K562 (cell line): ENCODE results near the gene KCNH2. TPM values are rescaled to one million over a fixed set of nuclear protein-coding genes. Genes with fewer than 3 reads are reported as not detected.
A peak's percentile ranks its signal among the peaks of the same experiment; 100 is the strongest.

Source experiments
- ARHGAP35 ChIP-seq: fragments of 450-650 bp; IDR thresholded peaks from 2 replicates; pipeline ENCODE4 v1.6.1; 2018; ENCODE audit not compliant: partially characterized antibody
- ETS1 ChIP-seq: conservative IDR thresholded peaks from 2 replicates; pipeline ENCODE4 v1.6.1; 2011; ENCODE audit warnings: low read depth, mild to moderate bottlenecking, low read length; ENCODE audit not compliant: control insufficient read depth
- HMG20A ChIP-seq: fragments of 450-650 bp; formaldehyde crosslinking; conservative IDR thresholded peaks from 2 replicates; pipeline ENCODE4 v1.4.0; 2020; ENCODE audit warnings: mild to moderate bottlenecking, mixed read lengths
- KDM5B ChIP-seq: fragments of 200-600 bp; sonication (generic); IDR thresholded peaks from 2 replicates; pipeline ENCODE4 v1.6.1; 2012; ENCODE audit warnings: low read depth, mild to moderate bottlenecking, moderate library complexity, low read length, control low read depth, inconsistent platforms; ENCODE audit not compliant: insufficient replicate concordance
- MBD1 ChIP-seq: fragments of 250-450 bp; sonication (Bioruptor Pico); IDR thresholded peaks from 2 replicates; pipeline ENCODE4 v1.8.0; 2022; ENCODE audit warnings: inconsistent platforms
- MIER1 ChIP-seq: fragments of 450-650 bp; IDR thresholded peaks from 2 replicates; pipeline ENCODE4 v1.6.1; 2016; ENCODE audit warnings: antibody characterized with exemption, mild to moderate bottlenecking, low read depth
- RFX5 ChIP-seq: IDR thresholded peaks from 2 replicates; pipeline ENCODE4 v1.6.1; 2011; ENCODE audit warnings: low read depth, mild to moderate bottlenecking, improper control_type of control experiment, low read length
- SMARCA5 ChIP-seq: fragments of 450-650 bp; IDR thresholded peaks from 2 replicates; pipeline ENCODE4 v1.6.1; 2016
- SUPT5H ChIP-seq: fragments of 450-650 bp; IDR thresholded peaks from 2 replicates; pipeline ENCODE4 v1.6.1; 2016
- TEAD1 ChIP-seq, 2 experiments: fragments of 450-650 bp in 1 of 2; sonication (generic) in 1 of 2; formaldehyde crosslinking; IDR thresholded peaks; 2 replicates each; pipeline versions ENCODE4 v1.4.0 to v1.8.0; 2020 to 2022; ENCODE audit warnings: mild to moderate bottlenecking in 2 of 2, missing genetic modification reagents in 1 of 2
- TGIF2 ChIP-seq: sonication (generic); formaldehyde crosslinking; IDR thresholded peaks from 2 replicates; pipeline ENCODE4 v1.8.1; 2022; ENCODE audit warnings: mild to moderate bottlenecking, missing genetic modification reagents, moderate library complexity
- ZEB2 ChIP-seq: fragments of 450-650 bp; IDR thresholded peaks from 2 replicates; pipeline ENCODE4 v1.6.1; 2016
- ZKSCAN8 ChIP-seq: fragments of 200-800 bp; sonication (Bioruptor generic); IDR thresholded peaks from 2 replicates; pipeline ENCODE4 v1.6.1; 2016; ENCODE audit warnings: missing genetic modification characterization, missing compliant biosample characterization
- ZNF785 ChIP-seq: fragments of 250-450 bp; sonication (Bioruptor Pico); IDR thresholded peaks from 2 replicates; pipeline ENCODE4 v1.4.0; 2020; ENCODE audit warnings: mild to moderate bottlenecking
- polyA plus RNA-seq, 8 experiments: library from polyadenylated mRNA; depleted of rRNA in 4 of 8; stranded (reverse) in 5 of 8; unstranded in 3 of 8; fragments of >200 nt; fragmentation: Nextera tagmentation in 2 of 8; fragmentation: Illumina TruSeq in 1 of 8; extraction: Ambion mirVana in 2 of 8; extraction: Trizol in 1 of 8; gene quantifications; 2 replicates each; pipeline versions ENCODE4 v1.2.1 to v1.2.3, GENCODE V29; 2011 to 2014; ENCODE audit warnings: inconsistent platforms in 1 of 8, missing spikeins in 1 of 8
- total RNA-seq, 7 experiments: library from RNA; depleted of rRNA in 6 of 7; stranded (reverse); fragments of >200 nt in 6 of 7; fragmentation: Illumina TruSeq in 2 of 7; extraction: Trizol in 2 of 7; gene quantifications; 2 replicates each; pipeline versions ENCODE4 v1.2.1 to v1.2.3, GENCODE V29; 2011 to 2021; ENCODE audit warnings: low replicate concordance in 1 of 7

Gene KCNH2
- total and polyA plus RNA-seq, 9 of the 15 experiments (the other 6 are each of a cell fraction or from before 2014, with no cell fraction given), result 18.1 to 368 (median 218) TPM

- TF ChIP-seq ETS1 (no peak), KDM5B (no peak), MBD1 (CRISPR knock-in tag) (no peak), TGIF2 (CRISPR knock-in tag) (no peak), HMG20A (no peak), MIER1 (peak; percentile 16; the same call in 1 of the 2 replicates), ZNF785 (no peak), SUPT5H (no peak), RFX5 (no peak), ZKSCAN8 (peak; percentile 30; the same call in 1 of the 2 replicates), ZEB2 (no peak), SMARCA5 (no peak), ARHGAP35 (peak; percentile 1), TEAD1 (CRISPR knock-in tag; IDR thresholded peaks at IDR 0.05) (no peak; a peak in 1 of 4 replicates)
Measured at GRCh38 chr7:150961510-150962289, 16.4 kb downstream of the KCNH2 start (continued).
